Raji (cell line): Measurements from ENCODE around the gene SLIT1.

Experiments used
- POLR2A ChIP-seq: IDR thresholded peaks from 2 replicates; pipeline ENCODE4 v1.6.1; 2011; ENCODE audit warnings: low read depth, low read length, control low read depth; ENCODE audit not compliant: insufficient read depth

The SLIT1 gene

GRCh38 chr10:97002670-97003069 lies 183.1 kb downstream of the SLIT1 start:
- no peak for TF ChIP-seq POLR2A

- no peak for TF ChIP-seq POLR2A
Observed at GRCh38 chr10:97001183-97001991, 184.4 kb downstream of the SLIT1 start.

GRCh38 chr10:97000487-97001182 lies 185.1 kb downstream of the SLIT1 start:
- no peak for TF ChIP-seq POLR2A

GRCh38 chr10:96999987-97000386 lies 185.8 kb downstream of the SLIT1 start:
- TF ChIP-seq POLR2A, result no peak

GRCh38 chr10:96999337-96999736 lies 186.4 kb downstream of the SLIT1 start:
- no peak for TF ChIP-seq POLR2A

GRCh38 chr10:96998329-96998888 lies 187.3 kb downstream of the SLIT1 start:
- TF ChIP-seq POLR2A, result no peak

GRCh38 chr10:96996275-96996965 lies 189.3 kb downstream of the SLIT1 start:
- no peak for TF ChIP-seq POLR2A

- TF ChIP-seq POLR2A, result no peak
Observed at GRCh38 chr10:96995851-96996250, 189.9 kb downstream of the SLIT1 start.

GRCh38 chr10:96992721-96993120 lies 193.0 kb downstream of the SLIT1 start:
- no peak for TF ChIP-seq POLR2A

- no peak for TF ChIP-seq POLR2A
Observed at GRCh38 chr10:96991313-96991841, 194.4 kb downstream of the SLIT1 start.

GRCh38 chr10:96988426-96988825 lies 197.3 kb downstream of the SLIT1 start:
- no peak for TF ChIP-seq POLR2A

- no peak for TF ChIP-seq POLR2A
Observed at GRCh38 chr10:96987842-96988175, 197.9 kb downstream of the SLIT1 start.

- TF ChIP-seq POLR2A, result no peak
Observed at GRCh38 chr10:96987141-96987841, 198.5 kb downstream of the SLIT1 start.

- TF ChIP-seq POLR2A, result no peak
Observed at GRCh38 chr10:96986200-96986856, 199.4 kb downstream of the SLIT1 start.
